IPS-20b (cell line): ENCODE results near the gene IGF2R.

Source experiments
- H3K27ac ChIP-seq: one replicate; pipeline ENCODE4 v1.5.1; 2013; ENCODE audit warnings: low read length
- H3K27me3 ChIP-seq: 2 replicates; pipeline ENCODE4 v1.6.1; 2013; ENCODE audit warnings: mild to moderate bottlenecking, low read length, inconsistent platforms; ENCODE audit not compliant: insufficient read depth
- H3K36me3 ChIP-seq: 2 replicates; pipeline ENCODE4 v1.6.1; 2013; ENCODE audit warnings: low read depth, mild to moderate bottlenecking, inconsistent platforms, low read length, moderate library complexity; ENCODE audit not compliant: insufficient read depth
- H3K4me1 ChIP-seq: 2 replicates; pipeline ENCODE4 v1.6.1; 2013; ENCODE audit warnings: mild to moderate bottlenecking, control low read depth, inconsistent platforms, low read length, moderate library complexity; ENCODE audit not compliant: insufficient read depth
- H3K4me3 ChIP-seq: 2 replicates; pipeline ENCODE4 v1.5.1; 2013; ENCODE audit warnings: mild to moderate bottlenecking, low read length, inconsistent platforms
- H3K9ac ChIP-seq: 2 replicates; pipeline ENCODE4 v1.6.1; 2013; ENCODE audit warnings: low read depth, mild to moderate bottlenecking, inconsistent platforms, low read length, moderate library complexity
- H3K9me3 ChIP-seq: 2 replicates; pipeline ENCODE4 v1.6.1; 2013; ENCODE audit warnings: mild to moderate bottlenecking, low read depth, low read length, inconsistent platforms; ENCODE audit not compliant: insufficient read depth

Gene IGF2R

DNA sequence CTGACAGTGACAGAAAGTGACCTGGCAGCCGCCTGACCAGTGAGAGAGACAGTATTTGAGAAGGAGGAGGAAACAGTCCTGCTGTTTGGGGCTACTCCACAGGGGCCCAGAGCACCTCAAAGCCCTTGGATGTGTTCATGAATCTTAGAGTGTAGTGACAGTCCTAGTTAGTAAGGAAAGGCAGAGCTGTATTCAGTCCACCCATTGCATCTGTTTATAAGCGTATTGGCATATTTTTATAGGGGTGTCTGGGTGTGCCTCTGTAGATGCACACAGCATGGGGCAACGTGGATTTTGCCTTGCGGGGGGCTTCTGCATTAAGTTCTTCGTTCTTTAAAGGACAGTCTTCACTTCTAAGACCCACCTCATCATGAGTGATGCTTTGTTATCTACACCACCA is 108.1 kb downstream of the IGF2R start:
- Histone ChIP-seq H3K4me3 (no peak overlapping the region), H3K4me1 (no peaks in the 10 kb centered on the region), H3K36me3 (peaks cover 99% of the 10 kb centered on the region), H3K27ac (no peak overlapping the region), H3K9me3 (peaks cover 5% of the 10 kb centered on the region; the same call in 1 of the 2 replicates), H3K27me3 (no peaks in the 10 kb centered on the region), H3K9ac (no peak overlapping the region)

DNA sequence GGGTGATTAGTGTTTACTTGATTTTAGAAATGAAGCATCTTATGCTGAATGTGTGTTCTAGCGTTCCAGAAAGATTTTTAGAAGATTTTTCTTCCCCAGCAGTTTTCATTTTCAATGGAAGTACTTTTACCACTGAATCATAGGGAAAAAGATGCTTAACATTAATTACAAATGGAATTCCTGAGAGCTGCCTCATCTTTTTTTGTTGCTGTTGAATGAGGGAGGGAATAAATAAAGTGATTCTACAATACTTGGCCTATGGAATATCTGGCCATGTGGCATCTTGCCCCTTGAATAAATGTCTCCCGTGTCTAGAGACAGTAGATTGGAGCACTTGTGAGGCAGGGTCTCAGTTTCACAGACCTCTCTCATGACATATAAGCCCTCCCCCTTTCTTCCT is 108.6 kb downstream of the IGF2R start:
- Histone ChIP-seq H3K27me3 (no peaks in the 10 kb centered on the region), H3K9ac (no peak overlapping the region), H3K4me3 (no peak overlapping the region), H3K4me1 (no peaks in the 10 kb centered on the region), H3K27ac (no peak overlapping the region), H3K36me3 (peaks cover 97% of the 10 kb centered on the region), H3K9me3 (peaks cover 5% of the 10 kb centered on the region; the same call in 1 of the 2 replicates)

GRCh38 chr6:160078883-160079685 is 110.2 kb downstream of the IGF2R start:
- peaks cover 90% of the 10 kb centered on the region for H3K36me3 ChIP-seq

GRCh38 chr6:160079686-160080043 is 110.8 kb downstream of the IGF2R start:
- Histone ChIP-seq H3K4me1 (no peaks in the 10 kb centered on the region), H3K9ac (no peak overlapping the region), H3K4me3 (no peak overlapping the region), H3K27ac (no peak overlapping the region), H3K9me3 (peaks cover 5% of the 10 kb centered on the region; the same call in 1 of the 2 replicates), H3K36me3 (peaks cover 90% of the 10 kb centered on the region), H3K27me3 (no peaks in the 10 kb centered on the region)

More at GRCh38 chr6:160078883-160079685, 110.2 kb downstream of the IGF2R start:
- Histone ChIP-seq H3K9ac (no peak overlapping the region), H3K27ac (no peak overlapping the region), H3K27me3 (no peaks in the 10 kb centered on the region), H3K4me1 (no peaks in the 10 kb centered on the region), H3K9me3 (peaks cover 5% of the 10 kb centered on the region; the same call in 1 of the 2 replicates), H3K4me3 (no peak overlapping the region)

DNA sequence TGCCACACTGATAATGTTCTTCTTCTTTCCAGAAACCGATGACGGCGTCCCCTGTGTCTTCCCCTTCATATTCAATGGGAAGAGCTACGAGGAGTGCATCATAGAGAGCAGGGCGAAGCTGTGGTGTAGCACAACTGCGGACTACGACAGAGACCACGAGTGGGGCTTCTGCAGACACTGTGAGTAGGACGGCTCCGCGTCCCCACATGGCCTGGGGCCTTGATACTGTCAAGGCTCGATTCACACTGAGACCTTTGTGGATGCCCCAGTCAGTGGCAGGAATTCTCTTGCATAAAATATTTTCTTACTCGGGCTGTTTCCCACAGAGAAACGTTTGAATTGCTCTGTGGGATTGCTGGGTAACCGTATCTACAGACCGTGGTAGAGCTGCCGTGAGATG is 111.2 kb downstream of the IGF2R start:
- no peak overlapping the region for H3K9ac ChIP-seq
- H3K4me1 ChIP-seq: no peaks in the 10 kb centered on the region
- H3K27ac ChIP-seq: no peak overlapping the region
- H3K4me3 ChIP-seq: no peak overlapping the region
- peaks cover 5% of the 10 kb centered on the region; the same call in 1 of the 2 replicates for H3K9me3 ChIP-seq
- H3K27me3 ChIP-seq: no peaks in the 10 kb centered on the region
- H3K36me3 ChIP-seq: peaks cover 90% of the 10 kb centered on the region

- H3K9me3 ChIP-seq: peaks cover 5% of the 10 kb centered on the region; the same call in 1 of the 2 replicates
- no peak overlapping the region for H3K27ac ChIP-seq
- no peaks in the 10 kb centered on the region for H3K27me3 ChIP-seq
- no peaks in the 10 kb centered on the region for H3K4me1 ChIP-seq
- H3K9ac ChIP-seq: no peak overlapping the region
- no peak overlapping the region for H3K4me3 ChIP-seq
- H3K36me3 ChIP-seq: peaks cover 90% of the 10 kb centered on the region
These were observed 112.5 kb downstream of the IGF2R start for GRCh38 chr6:160081398-160081797.

DNA sequence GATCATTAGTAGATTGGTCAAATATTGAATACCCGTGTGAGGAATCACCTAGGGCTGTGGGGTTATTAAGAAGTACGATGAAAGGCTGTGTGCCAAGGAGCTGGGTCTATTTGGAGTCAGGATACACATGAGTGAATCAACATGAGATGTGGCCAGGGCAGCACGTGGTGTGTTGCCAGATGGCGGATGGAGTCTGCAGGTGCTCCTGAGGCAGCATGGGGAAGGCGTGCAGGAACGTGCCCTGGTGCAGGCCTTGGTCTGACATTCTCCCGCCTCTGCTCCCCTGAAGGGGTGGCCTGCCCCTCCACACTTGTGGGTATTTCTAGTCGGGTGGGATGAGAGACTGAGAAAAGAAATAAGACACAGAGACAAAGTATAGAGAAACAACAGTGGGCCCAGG is 113.7 kb downstream of the IGF2R start:
- H3K27me3 ChIP-seq: no peaks in the 10 kb centered on the region
- H3K9ac ChIP-seq: no peak overlapping the region
- H3K4me1 ChIP-seq: no peaks in the 10 kb centered on the region
- H3K27ac ChIP-seq: no peak overlapping the region
- H3K9me3 ChIP-seq: peaks cover 5% of the 10 kb centered on the region; the same call in 1 of the 2 replicates
- H3K36me3 ChIP-seq: peaks cover 88% of the 10 kb centered on the region
- no peak overlapping the region for H3K4me3 ChIP-seq

DNA sequence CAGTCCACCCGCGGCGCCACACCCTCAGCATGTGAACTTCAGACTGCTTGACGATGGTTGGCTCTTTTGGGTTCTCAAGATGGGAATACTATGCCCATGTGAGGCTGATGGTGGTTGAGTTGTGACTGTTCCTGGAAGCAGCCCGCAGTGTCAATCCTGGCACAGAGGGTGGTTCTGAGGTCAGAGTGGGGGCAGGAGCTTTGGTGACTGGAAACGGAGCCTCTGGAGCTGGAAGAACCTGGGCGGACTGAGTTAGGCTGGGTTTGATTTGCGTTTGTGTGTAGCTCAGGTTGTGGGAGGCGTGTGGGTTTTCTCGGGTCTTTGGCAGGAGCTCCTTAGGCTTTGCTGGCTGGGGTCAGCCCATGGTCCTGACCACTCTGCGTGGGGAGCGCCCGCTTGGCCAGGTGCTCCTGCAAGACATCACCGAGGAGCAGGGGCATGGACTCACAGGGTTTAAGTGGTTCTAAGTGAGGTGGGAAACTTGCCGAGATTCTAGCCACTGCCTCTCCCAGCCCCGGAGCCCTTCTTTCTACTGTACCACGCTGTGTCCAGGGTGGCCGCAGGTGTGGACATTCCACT is 115.4 kb downstream of the IGF2R start:
- Histone ChIP-seq H3K9me3 (peaks cover 5% of the 10 kb centered on the region; the same call in 1 of the 2 replicates), H3K36me3 (peaks cover 87% of the 10 kb centered on the region), H3K4me1 (no peaks in the 10 kb centered on the region), H3K27me3 (no peaks in the 10 kb centered on the region), H3K9ac (no peak overlapping the region), H3K4me3 (no peak overlapping the region), H3K27ac (no peak overlapping the region)

DNA sequence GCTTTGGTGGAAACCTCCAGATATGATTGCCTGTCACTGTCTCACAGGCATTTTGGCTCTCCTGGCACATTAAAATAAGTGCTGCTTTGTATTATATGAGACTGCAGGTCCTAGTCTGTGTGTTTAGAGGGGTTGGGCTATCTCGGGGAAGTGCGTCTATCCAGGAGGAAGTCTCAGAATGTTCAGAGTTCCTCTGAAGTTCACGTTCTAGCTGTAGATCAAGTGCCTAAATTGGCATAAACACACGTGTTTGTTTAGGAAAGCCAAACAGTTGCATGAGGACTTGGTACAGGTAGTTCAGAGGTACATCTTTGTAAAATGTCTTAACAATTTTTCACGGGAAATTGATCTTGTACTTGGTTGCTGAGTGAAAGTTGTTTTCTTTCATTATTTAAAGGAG is 116.3 kb downstream of the IGF2R start:
- Histone ChIP-seq H3K36me3 (peaks cover 87% of the 10 kb centered on the region), H3K27me3 (no peaks in the 10 kb centered on the region), H3K9me3 (no peaks in the 10 kb centered on the region; the same call in 1 of the 2 replicates), H3K4me1 (no peaks in the 10 kb centered on the region), H3K9ac (no peak overlapping the region), H3K27ac (no peak overlapping the region), H3K4me3 (no peak overlapping the region)

DNA sequence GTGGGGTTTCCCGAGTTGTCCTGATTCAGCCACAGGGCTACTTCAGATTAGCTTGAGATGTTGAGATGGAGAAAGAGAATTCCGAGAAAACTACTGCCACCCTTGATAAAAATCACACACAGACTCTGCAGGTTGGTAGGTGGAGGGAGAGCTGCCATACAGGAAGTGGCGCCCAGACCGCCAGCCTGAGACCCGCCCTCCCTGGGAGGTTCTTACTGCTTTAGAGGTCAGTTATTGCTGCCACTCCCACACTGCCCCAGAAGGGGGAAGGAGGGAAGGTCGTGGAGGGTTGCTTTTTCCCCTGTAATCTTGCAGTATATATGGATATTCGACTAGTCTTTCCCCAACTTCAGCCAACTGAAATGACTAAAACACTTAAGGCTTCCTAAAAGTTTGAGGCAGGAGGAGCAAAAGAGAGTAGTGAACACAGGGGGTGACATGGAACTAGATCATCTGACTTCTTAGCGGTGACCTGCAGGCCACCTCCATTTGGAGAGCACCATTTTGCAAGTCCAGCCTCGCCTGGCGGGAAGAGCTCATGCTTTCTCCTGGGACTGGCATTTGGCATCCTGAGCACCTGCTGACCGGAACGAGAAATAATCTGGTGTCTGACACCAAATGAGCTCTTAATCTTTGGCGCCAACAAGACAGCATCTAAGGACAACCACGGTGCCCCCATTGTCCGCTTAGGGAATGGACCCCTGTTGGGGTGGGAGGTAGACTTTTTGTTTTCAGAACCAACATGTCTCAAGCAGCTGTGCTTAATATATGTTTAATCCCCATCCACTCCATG is 117.0 kb downstream of the IGF2R start:
- H3K36me3 ChIP-seq: peaks cover 88% of the 10 kb centered on the region
- no peak overlapping the region for H3K9ac ChIP-seq
- H3K4me1 ChIP-seq: no peaks in the 10 kb centered on the region
- H3K9me3 ChIP-seq: no peaks in the 10 kb centered on the region
- no peak overlapping the region for H3K27ac ChIP-seq
- H3K4me3 ChIP-seq: no peak overlapping the region
- H3K27me3 ChIP-seq: no peaks in the 10 kb centered on the region

DNA sequence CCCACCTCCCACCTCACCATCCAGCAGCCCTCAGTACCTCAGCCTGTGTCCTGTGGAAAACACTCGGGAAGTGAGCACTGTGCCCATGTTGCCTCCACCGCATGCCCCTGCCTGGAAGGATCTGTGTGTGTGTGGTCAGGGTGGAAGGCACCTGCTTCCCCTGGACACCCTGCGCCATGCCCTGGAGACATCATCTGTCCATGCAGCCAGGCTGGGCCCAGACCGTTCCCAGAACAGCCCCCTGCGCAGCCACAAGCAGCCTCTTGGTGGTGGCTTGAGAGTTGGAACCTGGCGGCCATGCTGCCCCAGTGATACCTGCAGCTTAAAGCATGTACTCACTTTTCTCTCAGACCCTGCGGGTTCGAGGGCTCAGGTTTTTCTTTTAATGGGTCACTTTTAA is 117.9 kb downstream of the IGF2R start:
- H3K4me1 ChIP-seq: no peaks in the 10 kb centered on the region
- no peak overlapping the region for H3K4me3 ChIP-seq
- no peaks in the 10 kb centered on the region for H3K27me3 ChIP-seq
- H3K27ac ChIP-seq: no peak overlapping the region
- H3K9ac ChIP-seq: no peak overlapping the region
- H3K9me3 ChIP-seq: no peaks in the 10 kb centered on the region
- peaks cover 86% of the 10 kb centered on the region for H3K36me3 ChIP-seq
